NT2/D1 (cell line): ENCODE measurements around the gene OSMR.

Source experiments
- DNase-seq: peaks from one replicate; pipeline ENCODE4 v3.0.0-alpha.2; 2011; ENCODE audit warnings: low read depth, low spot score
- H3K27me3 ChIP-seq: 2 replicates; pipeline ENCODE4 v1.6.0; 2011; ENCODE audit warnings: mild to moderate bottlenecking; ENCODE audit not compliant: insufficient read length, insufficient read depth
- H3K36me3 ChIP-seq: 2 replicates; pipeline ENCODE4 v1.6.1; 2011; ENCODE audit warnings: mild to moderate bottlenecking, low read length, mixed read lengths; ENCODE audit not compliant: insufficient read depth, insufficient read length
- H3K4me1 ChIP-seq: 2 replicates; pipeline ENCODE4 v1.5.1; 2011; ENCODE audit not compliant: insufficient read depth, insufficient read length
- H3K4me3 ChIP-seq: 2 replicates; pipeline ENCODE4 v1.5.1; 2011; ENCODE audit warnings: low read depth; ENCODE audit not compliant: insufficient read length
- H3K9ac ChIP-seq: 2 replicates; pipeline ENCODE4 v1.6.0; 2011; ENCODE audit warnings: low read depth; ENCODE audit not compliant: insufficient read length
- H3K9me3 ChIP-seq: 2 replicates; pipeline ENCODE4 v1.5.1; 2011; ENCODE audit warnings: mild to moderate bottlenecking, low read length; ENCODE audit not compliant: insufficient read depth
- SUZ12 ChIP-seq: IDR thresholded peaks from 2 replicates; pipeline ENCODE4 v1.6.1; 2011; ENCODE audit not compliant: insufficient read length, insufficient read depth; ENCODE audit errors: extremely low read depth
- YY1 ChIP-seq: IDR thresholded peaks from 2 replicates; pipeline ENCODE4 v1.6.1; 2011; ENCODE audit not compliant: insufficient read length, insufficient read depth
- ZNF274 ChIP-seq: IDR thresholded peaks from 2 replicates; pipeline ENCODE4 v1.6.1; 2011; ENCODE audit warnings: mild to moderate bottlenecking, low read depth, low read length

The OSMR gene

GRCh38 chr5:38845526-38846378 lies at the start of gene OSMR:
TSS of gene OSMR (plus strand) at chr5:38846012. CDS start at chr5:38869045, 23,033 bp downstream.
- peaks cover 3% of the 10 kb centered on the region for H3K4me1 ChIP-seq
- H3K9ac ChIP-seq: peak within 1 kb of the TSS; percentile 62
- H3K36me3 ChIP-seq: no peaks in the 10 kb centered on the region
- no peak for DNase-seq
- TF ChIP-seq ZNF274 (no peak), YY1 (no peak), SUZ12 (no peak)
- H3K9me3 ChIP-seq: peaks cover 5% of the 10 kb centered on the region; the same call in 1 of the 2 replicates
- peaks cover 26% of the 10 kb centered on the region for H3K27me3 ChIP-seq
- peak within 1 kb of the TSS; percentile 59 for H3K4me3 ChIP-seq

GRCh38 chr5:38796742-38797108 lies 49.1 kb upstream of the OSMR start:
- no peak for TF ChIP-seq ZNF274
- no peak for TF ChIP-seq YY1
- no peak for TF ChIP-seq SUZ12
- no peak overlapping the region for H3K4me3 ChIP-seq
- no peaks in the 10 kb centered on the region for H3K9me3 ChIP-seq
- H3K9ac ChIP-seq: no peak overlapping the region
- no peaks in the 10 kb centered on the region for H3K4me1 ChIP-seq
- no peak for DNase-seq
- no peaks in the 10 kb centered on the region for H3K36me3 ChIP-seq
- H3K27me3 ChIP-seq: no peaks in the 10 kb centered on the region

GRCh38 chr5:38797838-38798237 lies 48.0 kb upstream of the OSMR start:
- H3K9ac ChIP-seq: no peak overlapping the region
- no peaks in the 10 kb centered on the region for H3K4me1 ChIP-seq
- H3K27me3 ChIP-seq: no peaks in the 10 kb centered on the region
- DNase-seq: no peak
- TF ChIP-seq ZNF274: no peak
- no peak for TF ChIP-seq YY1
- TF ChIP-seq SUZ12: no peak
- no peaks in the 10 kb centered on the region for H3K9me3 ChIP-seq
- no peak overlapping the region for H3K4me3 ChIP-seq
- no peaks in the 10 kb centered on the region for H3K36me3 ChIP-seq

- Histone ChIP-seq H3K36me3 (no peaks in the 10 kb centered on the region), H3K4me3 (no peak overlapping the region), H3K27me3 (no peaks in the 10 kb centered on the region), H3K9ac (no peak overlapping the region), H3K9me3 (no peaks in the 10 kb centered on the region), H3K4me1 (no peaks in the 10 kb centered on the region)
- TF ChIP-seq ZNF274 (no peak), SUZ12 (no peak), YY1 (no peak)
- no peak for DNase-seq
These were observed 46.0 kb upstream of the OSMR start for GRCh38 chr5:38799556-38800377.

- DNase-seq: no peak
- H3K4me1 ChIP-seq: no peaks in the 10 kb centered on the region
- H3K9me3 ChIP-seq: no peaks in the 10 kb centered on the region
- no peak overlapping the region for H3K4me3 ChIP-seq
- H3K27me3 ChIP-seq: no peaks in the 10 kb centered on the region
- H3K9ac ChIP-seq: no peak overlapping the region
- TF ChIP-seq YY1 (no peak), ZNF274 (no peak), SUZ12 (no peak)
- H3K36me3 ChIP-seq: no peaks in the 10 kb centered on the region
These were observed 45.3 kb upstream of the OSMR start for GRCh38 chr5:38800515-38800914.

GRCh38 chr5:38802125-38802524 lies 43.7 kb upstream of the OSMR start:
- no peaks in the 10 kb centered on the region for H3K27me3 ChIP-seq
- peaks cover 10% of the 10 kb centered on the region; the same call in 1 of the 2 replicates for H3K9me3 ChIP-seq
- H3K4me3 ChIP-seq: no peak overlapping the region
- DNase-seq: no peak
- H3K4me1 ChIP-seq: no peaks in the 10 kb centered on the region
- no peaks in the 10 kb centered on the region for H3K36me3 ChIP-seq
- TF ChIP-seq SUZ12: no peak
- TF ChIP-seq YY1: no peak
- no peak for TF ChIP-seq ZNF274
- H3K9ac ChIP-seq: no peak overlapping the region

- DNase-seq: no peak
- Histone ChIP-seq H3K4me1 (no peaks in the 10 kb centered on the region), H3K36me3 (no peaks in the 10 kb centered on the region), H3K9me3 (peaks cover 10% of the 10 kb centered on the region; the same call in 1 of the 2 replicates), H3K9ac (no peak overlapping the region), H3K4me3 (no peak overlapping the region), H3K27me3 (no peaks in the 10 kb centered on the region)
- TF ChIP-seq SUZ12 (no peak), ZNF274 (no peak), YY1 (no peak)
These were observed 42.6 kb upstream of the OSMR start for GRCh38 chr5:38803246-38803645.
